DMS114 treated with DMSO at 0.1 percent for 48 hours (cell line): ENCODE measurements around the gene CDC42SE2.
"Not testable (repeated sequence)": the region's sequence is repeated elsewhere in the genome, so short reads cannot be mapped to it uniquely, and the experiment has no call there.

Source experiments
- DNase-seq: peaks from one replicate; lab custom pipeline; 2025; ENCODE audit not compliant: unreplicated experiment; lab: John Stamatoyannopoulos, UW

Gene CDC42SE2

DNA sequence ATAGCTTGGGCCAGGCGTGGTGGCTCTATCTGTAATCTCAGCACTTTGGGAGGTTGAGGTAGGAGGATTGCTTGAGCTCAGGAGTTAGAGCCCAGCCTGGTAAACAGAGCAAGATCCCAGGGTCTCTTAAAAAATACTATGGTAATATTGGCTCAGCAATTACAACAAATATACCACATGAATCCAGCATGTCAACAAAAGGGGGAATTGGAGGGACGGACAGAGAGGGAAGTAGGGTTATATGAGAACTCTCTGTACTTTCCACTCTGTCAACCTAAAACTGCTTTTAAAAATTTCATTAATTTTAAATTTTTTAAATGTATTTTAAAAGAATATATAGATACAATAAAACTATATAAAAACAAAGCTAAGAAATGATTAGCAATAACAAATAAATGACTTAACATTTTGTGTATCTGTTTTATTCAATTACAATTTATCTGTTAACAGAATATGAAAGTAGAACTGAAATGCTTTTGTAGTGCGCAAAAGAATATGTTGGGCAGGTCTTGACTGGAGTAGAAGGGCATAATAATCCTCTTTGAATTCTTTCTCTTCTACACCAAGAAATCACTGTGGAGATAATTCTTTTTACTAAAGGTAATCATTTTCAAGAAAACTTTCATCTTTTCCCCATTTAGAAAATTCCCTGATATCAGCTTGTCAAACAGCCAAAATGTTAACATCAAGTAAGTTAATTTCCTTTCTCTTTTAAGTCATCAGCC, 12.9 kb upstream of the CDC42SE2 start:
- DNase-seq: no peak

DNA sequence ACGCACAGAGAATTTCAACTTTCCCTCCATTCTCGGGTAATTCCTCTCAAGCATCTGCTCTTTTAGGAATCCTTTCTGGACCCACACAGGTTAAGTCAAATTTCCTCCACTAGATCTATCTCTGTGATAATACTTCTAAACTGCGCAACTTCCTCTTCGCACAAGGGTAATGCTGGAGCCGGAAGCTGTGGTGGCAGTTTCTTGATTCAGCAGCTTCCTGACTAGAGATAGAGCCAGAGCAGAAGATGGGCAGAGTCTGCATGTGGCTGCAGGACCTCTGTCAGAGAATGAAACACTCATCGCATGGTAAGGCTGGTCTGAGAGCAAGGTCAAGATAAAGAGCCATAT, 11.1 kb upstream of the CDC42SE2 start:
- no peak for DNase-seq

DNA sequence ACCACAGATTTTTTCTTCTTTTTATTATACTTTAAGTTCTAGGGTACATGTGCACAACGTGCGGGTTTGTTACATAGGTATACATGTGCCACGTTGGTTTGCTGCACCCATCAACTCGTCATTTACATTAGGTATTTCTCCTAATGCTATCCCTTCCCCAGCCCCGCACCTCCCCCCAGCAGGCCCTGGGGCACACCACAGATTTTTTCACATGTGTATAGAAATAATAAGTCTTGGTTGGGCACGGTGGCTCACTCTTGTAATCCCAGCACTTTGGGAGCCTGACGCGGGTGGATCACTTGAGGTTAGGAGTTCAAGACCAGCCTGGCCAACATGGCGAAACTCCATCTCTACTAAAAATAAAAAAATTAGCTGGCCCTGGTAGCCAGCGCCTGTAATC, 9.8 kb upstream of the CDC42SE2 start:
- DNase-seq: not testable (repeated sequence)

DNA sequence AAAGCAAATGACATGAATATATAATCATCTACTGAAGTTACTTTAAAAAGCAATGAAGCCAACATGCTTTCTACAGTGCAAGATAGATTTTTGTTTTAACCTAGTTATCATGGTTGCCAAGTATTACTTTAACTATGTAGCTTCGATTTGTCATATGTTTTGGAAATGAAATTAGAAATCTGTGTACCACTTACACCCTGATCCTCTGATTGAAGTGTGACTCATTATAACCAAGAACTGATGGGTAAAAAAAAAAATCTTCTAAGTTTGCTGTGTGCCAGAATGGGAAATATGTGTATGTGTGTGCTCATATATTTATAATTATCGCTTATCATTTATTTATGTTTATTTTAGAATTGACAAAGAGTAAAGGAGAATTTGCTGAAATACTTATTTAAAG, 9.1 kb upstream of the CDC42SE2 start:
- DNase-seq: no peak

DNA sequence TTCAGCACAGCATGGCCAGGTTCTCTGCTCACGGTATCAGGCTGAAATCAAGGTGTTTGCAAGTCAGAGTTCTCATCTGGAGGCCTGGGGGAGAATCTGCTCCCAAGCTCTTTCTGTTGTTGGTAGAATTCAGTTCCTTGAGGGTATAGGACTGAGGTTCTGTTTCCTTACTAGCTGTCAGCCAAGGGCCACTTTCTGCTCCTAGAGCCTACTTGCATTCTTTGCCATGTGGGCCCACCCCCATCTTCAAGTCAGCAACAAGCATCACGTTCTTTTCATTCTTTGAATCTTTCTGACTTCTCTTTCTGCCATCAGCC, 7.4 kb upstream of the CDC42SE2 start:
- no peak for DNase-seq

DNA sequence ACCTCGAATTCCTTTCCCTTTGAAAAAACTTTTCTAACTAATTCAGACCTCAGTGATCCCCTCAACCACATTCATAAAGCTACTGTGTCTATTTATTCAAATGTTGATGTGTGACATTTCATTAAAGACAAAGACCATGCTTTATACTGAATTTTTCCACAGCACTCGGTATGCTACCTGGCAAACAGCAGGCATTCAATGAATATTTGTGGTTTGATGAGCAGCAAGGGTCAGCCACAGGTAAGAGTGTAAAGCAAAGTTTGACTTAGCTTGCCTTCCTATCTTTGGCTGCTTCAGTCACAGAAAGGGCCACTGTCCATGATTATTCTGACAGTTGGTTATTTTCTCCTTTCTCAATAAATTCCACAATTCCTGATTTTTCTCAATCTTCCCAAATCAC, 5.1 kb upstream of the CDC42SE2 start:
- no peak for DNase-seq

DNA sequence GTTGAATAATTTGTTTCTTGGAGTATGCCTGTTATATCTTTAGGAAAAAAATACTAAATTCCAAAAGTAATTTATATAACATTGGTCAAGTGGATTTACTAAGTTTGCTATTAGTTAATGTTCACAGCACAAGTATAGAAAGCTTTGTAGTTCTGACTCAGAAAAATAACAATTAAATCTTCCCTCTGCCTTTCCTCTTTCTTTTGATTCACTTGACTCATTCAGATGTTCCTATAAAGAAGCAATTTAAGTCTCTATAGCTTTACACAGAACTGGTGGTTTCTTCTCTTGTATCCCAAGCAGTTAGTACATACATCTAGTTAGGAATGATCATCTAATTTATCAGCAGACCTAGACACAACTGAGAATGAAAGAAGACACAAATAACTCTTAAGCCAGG, 4.5 kb upstream of the CDC42SE2 start:
- DNase-seq: no peak

DNA sequence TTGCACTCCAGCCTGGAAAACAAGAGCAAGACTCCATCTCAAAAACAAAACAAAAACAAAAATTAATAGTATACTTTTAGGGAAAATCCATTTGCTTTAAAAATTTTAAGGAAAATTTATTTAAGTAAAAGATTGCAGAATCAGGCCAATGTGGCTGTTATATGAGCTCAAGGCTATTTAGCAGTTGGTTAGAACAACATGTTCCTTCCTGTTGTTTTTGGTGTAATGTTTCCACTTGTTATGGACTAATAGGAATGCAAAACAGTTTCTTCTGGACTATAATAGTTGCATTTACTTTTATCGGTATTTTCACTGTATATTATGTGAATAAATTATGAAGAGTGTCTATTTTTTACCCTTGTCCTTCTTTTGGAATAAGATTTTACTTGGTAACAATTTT, 3.0 kb upstream of the CDC42SE2 start:
- no peak for DNase-seq

DNA sequence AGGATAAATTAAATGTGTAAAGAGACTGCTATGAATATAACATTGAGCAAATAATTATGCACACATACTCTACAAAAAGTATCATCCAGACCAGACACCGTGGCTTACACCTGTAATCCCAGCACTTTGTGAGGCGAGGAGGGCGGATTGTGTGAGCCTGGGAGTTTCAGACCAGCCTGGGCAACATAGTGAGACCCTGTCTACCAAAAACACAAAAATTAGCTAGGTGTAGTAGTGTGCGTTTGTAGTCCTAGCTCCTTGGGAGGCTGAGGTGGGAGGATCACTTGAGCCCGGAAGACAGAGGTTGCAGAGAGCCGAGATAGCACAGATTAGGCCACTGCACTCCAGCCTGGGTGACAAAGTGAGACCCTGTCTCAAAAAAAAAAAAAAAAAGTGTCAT, 2.4 kb upstream of the CDC42SE2 start:
- no peak for DNase-seq

DNA sequence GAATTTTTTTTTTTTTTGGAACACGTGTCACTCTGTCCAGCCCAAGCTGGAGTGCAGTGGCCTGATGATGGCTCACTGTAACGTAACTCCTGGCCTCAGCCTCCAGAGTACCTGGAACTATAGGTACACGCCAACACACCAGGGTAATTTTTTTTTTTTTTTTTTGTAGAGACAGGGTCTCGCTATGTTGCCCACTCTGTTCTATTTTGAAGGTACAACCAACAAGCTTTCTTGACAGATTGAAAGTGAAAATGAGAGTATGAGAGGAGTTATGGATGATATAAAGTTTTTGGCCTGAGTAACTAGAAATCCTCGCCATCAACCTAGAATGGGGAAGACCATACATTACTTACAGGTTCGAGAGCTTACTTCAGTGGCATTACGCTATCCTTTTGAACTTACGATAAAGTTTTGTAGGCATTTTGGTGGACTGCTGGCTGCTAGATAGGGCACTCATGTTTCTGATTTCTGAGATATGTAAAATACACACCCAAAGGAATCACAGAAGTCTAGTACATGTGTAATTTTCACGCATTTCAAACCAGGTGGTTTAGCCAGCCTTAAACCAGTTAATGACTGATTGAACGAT, 806 bp upstream of the CDC42SE2 start:
- no peak for DNase-seq

DNA sequence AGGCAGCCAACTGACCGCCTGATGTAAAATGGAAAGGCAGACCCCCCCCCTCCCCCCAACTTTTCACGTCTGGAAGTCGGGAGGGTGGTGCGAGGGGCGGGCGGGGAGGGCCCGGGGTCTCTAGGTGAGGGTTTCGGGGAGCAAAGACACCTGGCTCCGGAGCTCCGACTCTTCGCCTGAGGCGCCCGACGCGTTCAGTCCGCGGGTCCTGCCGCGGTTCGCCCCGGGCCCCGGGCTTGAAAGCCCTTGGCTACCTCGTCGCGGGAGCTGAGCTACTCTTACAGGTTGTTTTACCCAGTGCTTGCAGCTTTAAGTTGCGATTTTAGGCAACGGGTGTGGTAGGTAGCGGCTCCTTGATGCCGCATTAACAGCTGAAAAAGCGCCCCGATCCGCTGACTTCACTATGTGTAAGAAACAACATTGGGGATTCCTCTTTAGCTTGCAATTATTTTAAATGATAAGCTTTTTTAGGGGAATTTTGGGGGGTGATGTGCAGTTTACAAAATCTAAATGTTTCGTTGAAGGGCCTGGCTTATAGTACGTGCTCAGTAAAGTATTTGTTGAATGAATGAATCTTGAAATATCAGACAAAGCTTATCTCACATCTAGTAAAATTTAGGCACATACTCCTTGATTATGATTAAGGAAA, 722 bp downstream of the CDC42SE2 start:
- peak; percentile 42 for DNase-seq

DNA sequence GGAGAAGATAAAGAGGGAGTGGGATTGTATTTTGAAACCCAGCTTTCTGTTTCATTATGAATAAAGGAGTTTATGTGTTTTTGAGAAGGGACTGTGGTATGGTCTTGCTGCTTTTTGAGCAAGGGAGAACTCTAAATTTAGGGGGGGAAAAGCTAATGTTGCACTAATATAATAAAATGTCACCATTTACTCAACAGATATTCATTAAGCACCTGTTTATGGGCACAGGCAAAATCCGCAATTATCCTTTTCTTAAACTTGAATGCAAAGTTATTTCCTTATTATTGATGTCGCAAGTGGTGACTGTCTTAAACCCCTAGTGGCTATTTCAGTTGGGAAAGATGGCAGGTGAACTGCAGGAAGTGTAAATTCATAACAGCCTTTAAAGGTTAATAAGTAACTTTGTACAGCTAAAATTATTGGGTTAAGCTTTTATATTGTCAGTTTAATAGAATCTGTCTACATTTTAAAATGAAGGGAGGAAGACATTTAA, 1.5 kb downstream of the CDC42SE2 start:
- peak; percentile 54 for DNase-seq

DNA sequence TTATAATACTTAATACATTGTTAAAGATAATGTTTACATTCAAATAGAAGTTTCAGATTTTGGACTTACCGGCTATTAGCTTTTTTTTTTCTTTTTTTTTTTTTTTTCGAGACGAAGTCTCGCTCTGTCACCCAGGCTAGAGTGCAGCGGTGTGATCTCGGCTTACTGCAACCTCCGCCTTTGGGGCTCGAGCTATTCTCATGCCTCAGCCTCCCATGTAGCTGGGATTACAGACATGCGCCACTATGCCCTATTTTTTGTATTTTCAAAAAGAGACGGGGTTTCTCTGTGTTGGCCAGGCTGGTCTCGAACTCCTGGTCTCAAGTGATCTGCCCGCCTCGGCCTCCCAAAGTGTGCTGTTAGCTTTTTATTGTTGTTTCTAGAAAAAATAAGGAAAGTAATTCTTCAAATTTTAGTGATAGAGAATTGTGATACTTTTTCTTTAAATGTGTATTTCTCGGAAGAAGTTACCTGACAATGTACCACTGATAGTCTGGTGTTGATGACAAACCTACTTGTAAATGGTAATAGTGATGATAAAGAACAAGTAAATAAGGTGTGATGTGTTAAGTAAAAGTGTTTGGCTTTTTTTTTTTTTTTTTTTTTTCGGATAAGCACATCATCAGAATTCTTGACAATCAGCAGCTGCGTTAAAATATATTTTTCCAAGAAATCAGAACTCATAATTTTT, 2.7 kb downstream of the CDC42SE2 start:
- DNase-seq: no peak

DNA sequence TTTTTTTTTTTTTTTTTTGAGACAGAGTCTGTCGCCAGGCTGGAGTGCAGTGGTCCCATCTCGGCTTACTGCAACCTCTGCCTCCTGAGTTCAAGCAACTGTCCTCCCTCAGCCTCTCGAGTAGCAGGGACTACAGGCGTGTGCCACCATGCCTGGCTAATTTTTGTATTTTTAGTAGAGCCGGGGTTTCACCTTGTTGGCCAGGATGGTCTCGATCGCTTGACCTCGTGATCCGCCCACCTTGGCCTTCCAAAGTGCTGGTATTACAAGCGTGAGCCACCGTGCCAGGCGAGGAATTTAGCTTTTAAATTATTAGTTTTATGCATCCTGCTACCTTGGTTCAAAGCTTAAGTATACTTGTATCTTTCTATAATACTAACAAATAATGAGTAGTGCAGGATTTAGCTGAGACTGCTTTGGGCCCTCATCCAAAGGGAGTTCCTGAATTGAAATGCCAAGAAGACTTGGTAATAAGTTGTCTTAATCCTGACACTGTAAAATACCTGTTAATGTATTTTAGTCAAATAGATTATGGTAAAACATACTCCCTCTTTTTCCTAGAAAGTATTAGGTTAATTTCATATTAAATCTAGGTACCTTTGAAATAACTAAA, 5.0 kb downstream of the CDC42SE2 start:
- DNase-seq: no peak

DNA sequence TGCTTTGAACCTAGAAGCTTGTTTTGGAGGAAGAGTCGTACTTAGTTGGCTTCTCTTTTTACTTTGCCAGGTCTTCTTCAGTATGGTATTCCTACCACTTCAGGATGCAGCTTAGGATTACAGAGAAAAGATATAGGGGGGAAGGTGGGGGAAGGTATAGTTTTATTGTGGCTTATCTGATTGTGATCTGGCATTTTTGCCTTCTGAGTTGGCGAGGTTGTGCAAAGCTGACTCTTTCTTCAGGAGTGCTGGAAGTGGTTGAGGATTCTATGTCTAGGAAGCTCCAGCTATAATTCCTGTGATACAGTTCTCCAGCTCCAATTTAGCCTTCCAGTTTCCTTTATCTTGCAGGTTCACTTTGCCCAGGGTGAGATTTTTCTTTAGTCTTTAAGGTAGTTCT, 7.0 kb downstream of the CDC42SE2 start:
- DNase-seq: no peak

DNA sequence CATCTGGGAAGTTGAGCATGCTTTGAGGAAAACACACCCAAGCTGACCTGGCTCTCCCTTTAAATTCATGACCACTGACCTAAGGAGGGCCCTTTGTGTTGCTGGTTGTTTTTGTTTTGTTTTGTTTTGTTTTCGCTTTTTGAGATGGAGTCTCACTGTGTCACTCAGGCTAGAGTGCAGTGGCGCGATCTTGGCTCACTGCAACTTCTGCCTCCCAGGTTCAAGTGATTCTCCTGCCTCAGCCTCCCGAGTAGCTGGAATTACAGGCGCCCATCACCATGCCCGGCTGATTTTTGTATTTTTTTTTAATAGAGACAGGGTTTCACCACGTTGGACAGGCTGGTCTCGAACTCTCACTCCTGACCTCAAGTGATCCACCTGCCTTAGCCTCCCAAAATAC, 8.0 kb downstream of the CDC42SE2 start:
- DNase-seq: not testable (repeated sequence)

DNA sequence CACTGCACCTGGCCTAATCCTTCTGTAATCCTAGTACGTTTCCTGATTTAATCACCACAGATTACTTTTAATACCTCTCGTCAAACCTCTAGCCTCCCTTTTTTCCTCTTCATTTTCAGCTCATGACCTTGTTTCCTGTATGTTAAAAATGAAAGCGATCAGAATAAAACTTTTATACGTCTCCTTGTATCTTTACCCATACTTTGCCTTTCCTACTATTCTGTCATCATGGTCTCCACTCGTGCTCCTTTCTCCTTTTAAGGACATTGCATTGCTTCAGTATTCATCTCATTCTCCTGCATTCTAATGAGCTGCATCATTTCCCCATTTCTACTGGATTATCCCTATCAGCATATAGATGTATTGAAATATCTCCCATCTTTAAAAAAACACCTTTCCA, 8.5 kb downstream of the CDC42SE2 start:
- DNase-seq: no peak

DNA sequence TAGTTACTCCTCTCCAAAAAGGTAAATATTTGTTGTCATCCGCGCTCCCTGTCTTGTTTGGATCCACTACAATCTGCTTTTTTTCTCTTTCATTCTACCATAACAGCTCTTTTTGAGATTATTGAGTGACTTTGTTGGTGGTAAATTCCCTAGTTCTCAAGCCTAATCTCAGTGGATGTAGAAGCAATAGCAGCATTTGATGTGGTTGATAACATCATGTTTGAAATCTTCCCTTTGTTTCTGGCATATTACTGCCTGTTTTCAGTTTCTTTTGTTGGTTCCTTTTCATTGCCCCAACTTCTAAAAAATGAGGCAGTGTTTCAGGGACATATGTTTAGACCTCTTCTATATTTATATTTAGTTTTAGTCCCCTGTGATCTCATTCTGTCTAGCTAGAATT, 8.9 kb downstream of the CDC42SE2 start:
- DNase-seq: no peak

DNA sequence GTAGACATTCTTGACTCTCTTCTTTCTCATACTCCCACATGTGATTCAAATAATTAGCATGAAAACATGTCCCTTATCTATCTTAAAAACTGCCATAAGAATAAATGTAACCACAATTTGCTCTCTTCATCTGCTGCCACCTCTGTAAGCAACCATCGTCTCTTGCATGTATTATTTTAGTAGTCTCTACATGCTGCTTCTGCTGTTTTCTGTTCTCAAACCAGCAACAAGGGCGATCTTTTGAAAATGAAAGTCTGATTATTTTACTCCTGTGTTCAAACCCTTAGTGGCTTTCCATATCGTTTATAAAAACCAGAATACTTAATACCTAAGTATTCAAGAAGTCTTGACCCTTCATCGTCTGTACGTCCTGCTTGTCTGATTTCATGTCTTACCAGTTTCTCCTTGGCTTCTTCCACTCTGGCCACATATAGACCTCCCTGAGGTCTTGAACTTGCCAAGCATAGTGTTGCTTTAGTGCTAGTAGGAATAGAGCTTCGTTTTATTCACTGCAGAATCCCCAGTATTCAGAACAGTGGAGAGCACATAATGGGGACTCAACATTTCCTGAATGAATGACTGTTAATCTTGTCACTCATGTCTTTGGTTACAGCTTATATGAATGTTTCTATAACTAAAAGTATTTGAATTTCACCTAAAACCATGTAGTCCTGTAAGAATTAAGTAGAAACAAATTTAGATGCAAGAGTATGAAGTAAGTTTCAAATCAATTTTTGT, 10.6 kb downstream of the CDC42SE2 start:
- no peak for DNase-seq

DNA sequence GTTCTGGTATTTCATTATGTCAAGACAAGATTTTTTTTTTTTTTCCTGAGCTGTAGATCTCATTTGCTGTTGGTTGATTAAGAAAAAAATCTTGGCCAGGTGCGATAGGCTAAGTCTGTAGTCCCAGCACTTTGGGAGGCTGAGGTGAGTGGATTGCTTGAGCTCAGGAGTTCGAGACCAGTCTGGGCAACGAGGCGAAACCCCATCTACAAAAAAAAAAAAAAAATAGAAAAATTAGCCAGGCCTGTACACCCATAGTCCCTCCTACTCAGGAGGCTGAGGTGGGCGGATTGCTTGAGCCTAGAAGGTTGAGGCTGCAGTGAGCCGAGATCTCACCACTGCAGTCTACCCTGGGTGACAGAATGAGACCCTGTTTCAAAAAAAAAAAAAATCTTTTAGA, 12.2 kb downstream of the CDC42SE2 start:
- DNase-seq: no peak

DNA sequence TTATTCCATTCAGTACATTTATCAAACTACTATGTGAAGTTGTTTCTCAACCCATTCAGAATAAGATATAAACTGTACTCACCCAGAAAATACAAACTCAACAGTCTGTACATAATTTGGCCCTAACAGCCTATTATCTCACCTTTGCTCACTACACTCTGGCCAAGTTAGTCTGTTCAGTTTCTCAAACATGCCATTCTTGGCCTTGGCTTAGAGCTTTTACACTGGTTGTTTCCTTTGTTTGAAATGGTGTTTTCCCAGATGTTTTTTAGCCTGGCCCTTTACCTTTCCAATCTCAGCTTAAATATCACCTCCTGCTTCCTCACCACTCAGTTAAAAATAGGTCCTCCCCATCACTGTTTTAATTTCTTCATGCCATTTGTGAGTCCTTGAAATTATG, 13.6 kb downstream of the CDC42SE2 start:
- DNase-seq: no peak
